ENCODE data around the gene ZNF236. TPM values are rescaled to one million over a fixed set of nuclear protein-coding genes. Genes with fewer than 3 reads are reported as not detected.
"Not testable (repeated sequence)": the region's sequence is repeated elsewhere in the genome, so short reads cannot be mapped to it uniquely, and the experiment has no call there.

ZNF236 gene
- total and polyA plus RNA-seq, 11 donors: 1.9 to 17.0 (median 10.4) TPM

GRCh38 chr18:76989647-76990190, 167.4 kb downstream of the ZNF236 start:
- intact Hi-C loops (cut with DNase I): loop anchor here in 1 of 10 donors (10.0 kb wide), 1 partner anchor 65 kb away; no protein-coding TSS in a partner anchor
- 91 to 94% (median 92%) methylated on average over 28 of the region's 28 CpGs for WGBS, 4 donors
- peaks cover 0 to under 1% (median 0%) of the 10 kb centered on the region in 9 donors for H3K36me3 ChIP-seq
- H3K9me3 ChIP-seq: no peaks in the 10 kb centered on the region
- no peak for ATAC-seq
- DNase-seq: no peak
- TF ChIP-seq CTCF (IDR thresholded peaks at IDR 0.05): no peak
- no peaks in the 10 kb centered on the region for H3K27me3 ChIP-seq
- H3K4me3 ChIP-seq: no peak overlapping the region
- peaks cover 0 to 28% (median 0%) of the 10 kb centered on the region in 12 donors for H3K4me1 ChIP-seq
- no peak overlapping the region for H3K27ac ChIP-seq

GRCh38 chr18:76990343-76991020, 168.1 kb downstream of the ZNF236 start:
- H3K4me3 ChIP-seq; H3K27me3 ChIP-seq; ATAC-seq; H3K36me3 ChIP-seq; intact Hi-C loops (cut with DNase I); H3K9me3 ChIP-seq; DNase-seq: not testable (repeated sequence)
- H3K27ac ChIP-seq: peak overlapping the region in 1 of 12 donors; percentile 73
- 79 to 97% (median 89%) methylated on average over 8 of the region's 8 CpGs for WGBS, 4 donors
- peaks cover 0 to 28% (median 0%) of the 10 kb centered on the region in 12 donors for H3K4me1 ChIP-seq

- DNase-seq (no peak), ATAC-seq (no peak)
- no peaks in the 10 kb centered on the region for H3K9me3 ChIP-seq
- 84 to 89% (median 88%) methylated on average over 20 of the region's 20 CpGs for WGBS, 4 donors
- intact Hi-C loops (cut with DNase I): no loop called here
- H3K27me3 ChIP-seq: no peaks in the 10 kb centered on the region
- no peak overlapping the region for H3K4me3 ChIP-seq
- H3K4me1 ChIP-seq: peaks cover 0 to 28% (median 0%) of the 10 kb centered on the region in 12 donors
- no peaks in the 10 kb centered on the region for H3K36me3 ChIP-seq
- TF ChIP-seq POLR2A (IDR thresholded peaks at IDR 0.05) (no peak), CTCF (IDR thresholded peaks at IDR 0.05) (no peak)
- peak overlapping the region in 1 of 12 donors; percentile 73 for H3K27ac ChIP-seq
Observed at GRCh38 chr18:76991021-76991688, 168.8 kb downstream of the ZNF236 start.

- Histone ChIP-seq H3K9me3 (no peaks in the 10 kb centered on the region), H3K27ac (no peak overlapping the region), H3K36me3 (no peaks in the 10 kb centered on the region), H3K4me3 (no peak overlapping the region), H3K27me3 (no peaks in the 10 kb centered on the region), H3K4me1 (peaks cover 0 to 15% (median 0%) of the 10 kb centered on the region in 12 donors)
- ATAC-seq (peak in 1 of 4 donors; percentile 19), DNase-seq (no peak)
- TF ChIP-seq POLR2A (IDR thresholded peaks at IDR 0.05) (no peak), CTCF (IDR thresholded peaks at IDR 0.05) (no peak)
- WGBS, 4 donors: 76 to 77% (median 76%) methylated on average over 13 to 17 of the region's 17 CpGs
- intact Hi-C loops (cut with DNase I): no loop called here
Observed at GRCh38 chr18:76992226-76993084, 170.1 kb downstream of the ZNF236 start.
